SU-DHL-6 (cell line): ENCODE data around the gene ZNF320.
"Not testable (repeated sequence)": the region's sequence is repeated elsewhere in the genome, so short reads cannot be mapped to it uniquely, and the experiment has no call there.

ENCODE experiments used
- H2AFZ ChIP-seq: fragments of 200-600 bp; sonication (generic); 2 replicates; pipeline ENCODE4 v1.6.1; 2014; ENCODE audit warnings: low read depth, mild to moderate bottlenecking, moderate library complexity, mixed read lengths, antibody characterized with exemption, low read length; ENCODE audit not compliant: severe bottlenecking
- H3F3A ChIP-seq: fragments of 200-600 bp; shearing (Covaris generic); 2 replicates; pipeline ENCODE4 v1.6.0; 2016; ENCODE audit warnings: antibody characterized with exemption, mild to moderate bottlenecking; ENCODE audit not compliant: insufficient read depth
- H3K27ac ChIP-seq: fragments of 200-600 bp; sonication (generic); 2 replicates; pipeline ENCODE4 v1.5.1; 2016; ENCODE audit warnings: low read depth, mild to moderate bottlenecking, low read length, moderate library complexity, mixed read lengths
- H3K27me3 ChIP-seq: fragments of 200-600 bp; sonication (generic), shearing (Covaris generic); 2 replicates; pipeline ENCODE4 v1.6.0; 2014; ENCODE audit warnings: mild to moderate bottlenecking, low read length
- H3K36me3 ChIP-seq: fragments of 200-600 bp; sonication (generic); 2 replicates; pipeline ENCODE4 v1.6.1; 2014; ENCODE audit warnings: mild to moderate bottlenecking, low read length, mixed read lengths
- H3K4me2 ChIP-seq: fragments of 300-600, 200-600 bp; shearing (Covaris generic), sonication (generic); 2 replicates; pipeline ENCODE4 v1.6.0; 2014; ENCODE audit warnings: low read length, low read depth, mild to moderate bottlenecking; ENCODE audit not compliant: poor library complexity, severe bottlenecking
- H3K4me3 ChIP-seq: fragments of 200-600 bp; sonication (generic); 2 replicates; pipeline ENCODE4 v1.5.1; 2014; ENCODE audit warnings: antibody characterized with exemption, low read length, mild to moderate bottlenecking, mixed read lengths; ENCODE audit not compliant: insufficient read depth, poor library complexity, severe bottlenecking
- H3K79me2 ChIP-seq: fragments of 200-600 bp; sonication (generic); 2 replicates; pipeline ENCODE4 v1.6.1; 2014; ENCODE audit warnings: mild to moderate bottlenecking, low read length, moderate library complexity; ENCODE audit not compliant: insufficient read depth
- H3K9ac ChIP-seq: fragments of 200-600 bp; sonication (generic); 2 replicates; pipeline ENCODE4 v1.7.0; 2014; ENCODE audit warnings: mild to moderate bottlenecking, low read length
- H3K9me2 ChIP-seq: fragments of 200-600 bp; sonication (generic); replicated peaks from 2 replicates; pipeline ENCODE4 v1.6.1; 2014; ENCODE audit warnings: low read length; ENCODE audit not compliant: insufficient read depth
- H3K9me3 ChIP-seq: fragments of 200-600 bp; sonication (generic); 2 replicates; pipeline ENCODE4 v1.6.1; 2014; ENCODE audit warnings: low read length, mixed read lengths; ENCODE audit not compliant: insufficient read depth
- H4K20me1 ChIP-seq: fragments of 200-600 bp; sonication (generic); 2 replicates; pipeline ENCODE4 v1.6.1; 2014; ENCODE audit warnings: low read depth, mild to moderate bottlenecking, antibody characterized with exemption, low read length, moderate library complexity, mixed read lengths
- EZH2phosphoT487 ChIP-seq: fragments of 200-600 bp; sonication (generic), shearing (Covaris generic); conservative IDR thresholded peaks from 2 replicates; pipeline ENCODE4 v1.6.1; 2018; ENCODE audit warnings: mild to moderate bottlenecking, antibody characterized with exemption, low read length, moderate library complexity, mixed read lengths
- TF ChIP-seq, protein P1 (sequence below): fragments of 200-600 bp; sonication (generic); IDR thresholded peaks from one replicate; pipeline ENCODE4 v1.5.1; 2017; ENCODE audit warnings: antibody characterized with exemption, mild to moderate bottlenecking, low read length, moderate library complexity; ENCODE audit not compliant: insufficient read depth, poor library complexity, severe bottlenecking

ZNF320 gene

DNA sequence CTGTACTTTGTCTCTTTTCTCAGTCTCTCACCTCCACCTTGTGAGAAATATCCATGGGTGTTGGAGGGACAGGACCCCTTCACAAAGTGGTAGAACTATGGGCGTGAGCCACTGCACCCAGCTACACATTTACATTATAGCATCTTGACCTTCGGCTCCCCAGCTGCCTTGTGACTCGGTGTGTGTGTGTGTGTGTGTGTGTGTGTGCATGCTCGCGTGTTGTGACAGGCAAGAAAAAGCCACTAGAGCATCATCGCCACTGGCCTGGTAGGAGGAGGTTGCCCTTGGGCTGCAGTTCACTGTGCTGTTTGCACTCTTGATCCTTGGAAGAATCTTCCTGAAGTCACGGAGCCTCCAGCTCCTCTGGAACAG is 39.5 kb upstream of the ZNF320 start:
- H3K79me2 ChIP-seq, result peaks cover 68% of the 10 kb centered on the region
- no peaks in the 10 kb centered on the region for H3K36me3 ChIP-seq
- H3K4me3 ChIP-seq, result no peak overlapping the region
- H3K27ac ChIP-seq, result no peak overlapping the region
- H2AFZ ChIP-seq, result no peak overlapping the region
- no peaks in the 10 kb centered on the region for H3K27me3 ChIP-seq
- TF ChIP-seq, protein P1, sequence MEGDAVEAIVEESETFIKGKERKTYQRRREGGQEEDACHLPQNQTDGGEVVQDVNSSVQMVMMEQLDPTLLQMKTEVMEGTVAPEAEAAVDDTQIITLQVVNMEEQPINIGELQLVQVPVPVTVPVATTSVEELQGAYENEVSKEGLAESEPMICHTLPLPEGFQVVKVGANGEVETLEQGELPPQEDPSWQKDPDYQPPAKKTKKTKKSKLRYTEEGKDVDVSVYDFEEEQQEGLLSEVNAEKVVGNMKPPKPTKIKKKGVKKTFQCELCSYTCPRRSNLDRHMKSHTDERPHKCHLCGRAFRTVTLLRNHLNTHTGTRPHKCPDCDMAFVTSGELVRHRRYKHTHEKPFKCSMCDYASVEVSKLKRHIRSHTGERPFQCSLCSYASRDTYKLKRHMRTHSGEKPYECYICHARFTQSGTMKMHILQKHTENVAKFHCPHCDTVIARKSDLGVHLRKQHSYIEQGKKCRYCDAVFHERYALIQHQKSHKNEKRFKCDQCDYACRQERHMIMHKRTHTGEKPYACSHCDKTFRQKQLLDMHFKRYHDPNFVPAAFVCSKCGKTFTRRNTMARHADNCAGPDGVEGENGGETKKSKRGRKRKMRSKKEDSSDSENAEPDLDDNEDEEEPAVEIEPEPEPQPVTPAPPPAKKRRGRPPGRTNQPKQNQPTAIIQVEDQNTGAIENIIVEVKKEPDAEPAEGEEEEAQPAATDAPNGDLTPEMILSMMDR, result no peak
- no peak for TF ChIP-seq EZH2phosphoT487
- no peaks in the 10 kb centered on the region for H4K20me1 ChIP-seq
- no peaks in the 10 kb centered on the region for H3F3A ChIP-seq
- no peaks in the 10 kb centered on the region for H3K9me2 ChIP-seq
- H3K9me3 ChIP-seq, result no peaks in the 10 kb centered on the region
- no peak overlapping the region for H3K9ac ChIP-seq
- H3K4me2 ChIP-seq, result no peak overlapping the region

DNA sequence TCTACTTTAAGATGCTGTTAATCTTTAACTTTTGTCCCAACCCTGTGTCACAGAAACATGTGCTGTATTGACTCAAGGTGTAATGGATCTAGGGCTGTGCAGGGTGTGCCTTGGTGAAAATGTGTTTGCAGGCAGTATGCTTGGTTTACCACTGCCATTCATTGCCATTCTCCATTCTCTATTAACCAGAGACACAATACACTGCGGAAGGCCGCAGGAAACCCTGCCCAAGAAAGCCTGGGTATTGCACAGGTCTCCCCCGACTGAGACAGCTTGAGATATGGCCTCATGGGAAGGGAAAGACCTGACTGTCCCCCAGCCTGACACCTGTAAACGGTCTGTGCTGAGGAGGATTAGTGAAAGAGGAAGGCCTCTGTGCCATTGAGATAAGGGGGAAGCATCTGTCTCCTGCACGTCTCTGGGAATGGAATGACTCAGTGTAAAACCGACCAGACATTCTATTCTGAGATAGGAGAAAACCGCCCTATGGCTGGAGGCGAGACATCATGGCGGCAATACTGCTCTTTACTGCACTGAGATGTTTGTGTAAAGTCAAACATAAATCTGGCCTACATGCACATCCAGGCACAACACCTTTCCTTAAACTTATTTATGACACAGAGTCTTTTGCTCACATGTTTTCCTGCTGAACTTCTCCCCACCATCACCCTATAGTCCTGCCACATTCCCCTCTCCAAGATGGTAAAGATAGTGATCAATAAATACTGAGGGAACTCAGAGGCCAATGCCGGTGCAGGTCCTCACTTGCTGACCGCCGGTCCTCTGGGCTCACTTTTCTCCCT is 38.9 kb upstream of the ZNF320 start:
- Histone ChIP-seq H2AFZ (no peak overlapping the region), H3K27me3 (no peaks in the 10 kb centered on the region), H3K4me2 (no peak overlapping the region), H3K9ac (no peak overlapping the region), H3K9me3 (no peaks in the 10 kb centered on the region), H3K4me3 (no peak overlapping the region), H3K36me3 (no peaks in the 10 kb centered on the region), H3K27ac (no peak overlapping the region), H3F3A (no peaks in the 10 kb centered on the region), H4K20me1 (no peaks in the 10 kb centered on the region), H3K79me2 (peaks cover 62% of the 10 kb centered on the region), H3K9me2 (no peaks in the 10 kb centered on the region)
- TF ChIP-seq, protein P1, result no peak
- TF ChIP-seq EZH2phosphoT487, result no peak

DNA sequence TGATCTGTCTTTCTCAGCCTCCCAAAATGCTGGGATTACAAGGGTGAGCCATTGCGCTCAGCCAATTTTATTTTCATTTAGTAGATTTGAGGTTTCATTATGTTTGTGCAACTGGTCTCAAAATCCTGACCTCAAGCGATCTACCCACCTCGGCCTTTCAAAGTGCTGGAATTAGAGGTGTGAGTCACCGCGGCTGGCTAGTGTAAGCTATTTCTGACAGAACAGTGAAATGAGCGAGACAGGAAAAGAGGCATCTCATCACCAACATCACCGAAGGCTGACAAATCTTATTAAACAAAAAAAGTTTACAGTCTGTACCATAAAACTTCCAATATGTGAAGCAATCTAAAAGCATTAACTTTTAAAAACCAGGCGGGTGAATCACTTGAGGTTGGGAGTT is 38.0 kb upstream of the ZNF320 start:
- Histone ChIP-seq H3K9ac (no peak overlapping the region), H3K9me2 (no peaks in the 10 kb centered on the region), H3K79me2 (peaks cover 54% of the 10 kb centered on the region), H3K9me3 (no peaks in the 10 kb centered on the region), H2AFZ (no peak overlapping the region), H3K4me3 (no peak overlapping the region), H3K27me3 (no peaks in the 10 kb centered on the region), H3K27ac (no peak overlapping the region), H3K36me3 (no peaks in the 10 kb centered on the region), H3F3A (no peaks in the 10 kb centered on the region), H3K4me2 (no peak overlapping the region), H4K20me1 (no peaks in the 10 kb centered on the region)
- TF ChIP-seq, protein P1, result no peak
- TF ChIP-seq EZH2phosphoT487, result no peak

DNA sequence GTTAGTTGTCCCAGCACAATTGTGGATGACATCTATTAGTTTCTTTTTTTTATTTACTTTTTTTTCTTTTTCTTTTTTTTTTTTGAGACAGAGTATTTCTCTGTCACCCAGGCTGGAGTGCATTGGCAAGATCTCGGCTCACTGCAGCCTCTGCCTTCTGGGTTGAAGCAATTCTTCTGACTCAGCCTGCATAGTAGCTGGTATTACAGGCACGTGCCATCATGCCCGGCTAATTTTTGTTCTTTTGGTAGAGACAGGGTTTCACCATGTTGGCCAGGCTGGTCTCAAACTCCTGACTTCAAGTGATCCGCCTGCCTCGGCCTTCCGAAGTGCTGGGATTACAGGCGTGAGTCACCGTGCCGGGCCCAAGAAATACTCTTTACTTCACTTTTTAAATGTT is 27.2 kb upstream of the ZNF320 start:
- H3K27ac ChIP-seq, result not testable (repeated sequence)

More for the DNA sequence above, 27.2 kb upstream of the ZNF320 start:
- H3K9me3 ChIP-seq, H3K9me2 ChIP-seq, H3K4me3 ChIP-seq, H3K36me3 ChIP-seq, H3F3A ChIP-seq, H3K27me3 ChIP-seq, H2AFZ ChIP-seq, H3K9ac ChIP-seq, H3K4me2 ChIP-seq, H4K20me1 ChIP-seq: not testable (repeated sequence)
- H3K79me2 ChIP-seq, result peaks cover 12% of the 10 kb centered on the region; the same call in 1 of the 2 replicates
